Measurements from ENCODE around the gene ST3GAL4. TPM values are rescaled to one million over a fixed set of nuclear protein-coding genes. Genes with fewer than 3 reads are reported as not detected.
"Not testable (repeated sequence)": the region's sequence is repeated elsewhere in the genome, so short reads cannot be mapped to it uniquely, and the experiment has no call there.

Gene ST3GAL4
- total RNA-seq, 1 donor from 2014 or later: 72.4 TPM

DNA sequence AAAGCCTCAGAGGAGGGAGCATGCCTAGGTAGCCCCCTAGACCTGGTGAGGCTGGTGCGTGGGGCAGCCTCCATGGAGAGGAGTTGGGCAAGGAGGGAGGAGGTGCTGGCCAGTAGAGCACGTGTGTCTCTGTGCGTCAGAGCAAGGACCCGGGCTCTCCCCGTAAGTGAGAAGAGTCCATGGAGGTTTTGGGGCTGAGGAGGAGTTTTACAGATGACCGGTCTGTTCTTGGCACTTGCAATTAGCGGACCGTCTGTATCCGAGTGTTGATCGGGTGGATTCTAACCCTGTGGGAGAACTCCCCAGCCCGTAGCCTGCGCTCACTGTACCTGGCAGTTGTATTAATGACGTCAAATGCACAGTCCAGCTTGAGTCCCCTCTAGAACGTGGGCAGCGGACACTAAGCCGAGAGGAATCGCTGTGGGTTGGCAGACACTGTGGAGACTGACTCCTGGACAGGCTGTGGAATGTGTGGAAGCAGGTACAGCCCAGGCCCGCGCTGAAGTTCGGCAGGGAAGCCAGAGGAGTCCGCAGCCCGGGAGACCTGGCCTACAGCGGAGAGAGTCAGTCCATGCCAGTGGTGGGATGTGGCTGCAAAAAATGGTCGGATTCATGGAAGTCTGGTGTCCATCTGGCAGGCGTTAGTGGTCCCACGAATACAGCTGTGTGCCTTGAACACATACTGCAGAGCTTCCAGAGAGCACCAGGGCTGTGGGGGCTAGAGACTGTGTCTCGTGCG is 19.2 kb downstream of the ST3GAL4 start:
- peak; percentile 82 for ATAC-seq
- DNase-seq (ENCODE audit: low spot score): peak; percentile 52
- intact Hi-C loops (cut with DNase I): not testable (repeated sequence)

DNA sequence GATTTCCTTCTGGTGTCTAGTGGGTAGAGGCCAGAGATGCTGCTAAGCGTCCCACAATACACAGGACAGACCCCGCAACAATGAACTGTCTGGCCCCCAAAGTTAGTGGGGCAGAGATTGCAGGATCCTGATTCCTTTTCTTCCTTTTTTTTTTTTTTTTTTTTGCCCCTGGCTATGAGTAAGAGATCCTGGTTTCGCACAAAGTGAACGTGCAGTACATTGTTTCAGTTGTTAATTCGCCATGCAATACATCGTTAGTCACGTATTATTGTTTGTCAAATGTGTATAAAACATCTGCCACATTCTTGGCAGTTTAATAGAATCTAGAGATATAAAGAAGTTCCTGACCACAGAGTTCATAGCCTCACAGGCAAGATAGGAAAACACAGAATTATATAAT is 20.2 kb downstream of the ST3GAL4 start:
- ATAC-seq: no peak
- intact Hi-C loops (cut with DNase I): no loop called here
- DNase-seq (ENCODE audit: low spot score): no peak

DNA sequence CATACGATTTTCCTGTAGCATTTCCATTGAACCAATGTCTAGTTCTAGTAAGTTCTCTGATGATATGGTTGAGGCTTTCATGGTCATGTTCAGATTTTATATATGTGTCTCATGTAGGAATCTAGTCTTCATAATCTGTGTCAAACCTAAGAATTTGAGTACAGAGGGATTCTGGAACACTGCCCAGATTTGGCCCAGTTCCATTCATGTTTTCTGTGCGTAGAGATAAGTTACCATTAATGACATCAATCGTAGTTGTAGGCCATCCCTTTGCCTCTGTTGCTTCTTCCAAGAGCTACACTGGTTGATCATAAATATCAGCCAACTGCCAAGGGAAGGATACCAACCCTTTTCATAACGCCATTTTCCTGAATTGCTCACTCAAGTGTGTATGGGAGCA is 23.3 kb downstream of the ST3GAL4 start:
- intact Hi-C loops (cut with DNase I): no loop called here
- DNase-seq (ENCODE audit: low spot score) (no peak), ATAC-seq (no peak)

DNA sequence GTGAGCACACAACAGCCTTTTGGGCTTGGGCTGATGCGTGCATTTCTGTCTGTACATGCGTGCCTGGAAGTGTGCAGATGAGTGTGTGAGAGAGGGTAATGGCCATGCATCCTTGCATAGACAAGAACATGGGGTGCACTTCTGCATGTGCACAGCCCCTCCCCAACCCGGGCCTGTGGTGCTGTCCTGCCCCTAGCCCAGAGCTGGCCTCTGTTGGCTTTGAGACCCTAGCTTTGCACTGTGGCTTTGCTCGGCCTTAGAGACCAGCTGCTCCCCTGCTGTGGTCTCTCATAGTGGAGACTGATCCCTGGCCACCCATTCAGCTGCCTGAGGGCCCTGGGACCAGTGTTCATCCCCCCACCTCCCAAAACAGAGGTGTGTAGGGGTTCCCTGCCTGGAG is 25.4 kb downstream of the ST3GAL4 start:
- intact Hi-C loops (cut with DNase I): no loop called here
- DNase-seq (ENCODE audit: low spot score) (no peak), ATAC-seq (no peak)

DNA sequence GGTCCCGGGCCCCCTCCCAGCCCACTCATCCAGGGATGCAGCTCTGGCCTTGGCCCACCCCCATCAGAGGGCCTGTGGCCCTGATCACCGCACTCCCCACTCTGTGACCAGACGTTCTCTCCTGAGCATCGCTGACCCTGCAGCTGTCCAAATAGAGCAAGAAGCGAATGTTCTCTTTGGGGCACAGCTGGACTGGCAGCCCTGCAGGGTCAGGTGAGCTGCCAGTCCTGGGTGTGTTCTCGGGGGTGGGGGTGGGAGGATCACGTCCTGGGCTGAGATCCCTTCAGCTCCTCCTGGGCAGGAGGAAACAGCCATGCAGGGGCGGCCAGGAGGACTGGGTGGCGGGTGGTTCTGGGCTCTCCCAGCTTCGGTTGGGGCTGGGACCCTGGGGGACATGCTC is 26.5 kb downstream of the ST3GAL4 start:
- DNase-seq (ENCODE audit: low spot score); intact Hi-C loops (cut with DNase I): not testable (repeated sequence)
- peak; percentile 52 for ATAC-seq

DNA sequence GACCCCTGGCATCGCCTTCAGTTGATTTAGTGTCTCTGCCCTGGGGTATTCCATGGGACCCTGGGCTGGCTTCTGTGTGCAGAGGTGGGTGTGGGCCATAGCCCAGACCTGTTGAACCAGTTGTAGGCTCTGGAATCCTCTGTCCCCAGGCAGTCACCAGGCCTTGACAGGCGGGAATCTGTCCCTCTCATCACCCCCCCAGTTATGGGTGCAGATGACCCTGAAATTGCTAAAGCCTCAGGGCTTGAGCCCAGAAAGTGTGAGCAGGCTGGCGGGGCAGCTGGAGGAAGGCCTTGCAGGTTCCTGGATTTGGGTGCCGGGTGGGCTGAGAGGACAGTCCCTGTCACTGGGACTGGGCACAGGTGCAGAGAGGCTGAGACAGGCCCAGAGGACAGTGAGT is 27.2 kb downstream of the ST3GAL4 start:
- DNase-seq (ENCODE audit: low spot score); ATAC-seq; intact Hi-C loops (cut with DNase I): not testable (repeated sequence)

DNA sequence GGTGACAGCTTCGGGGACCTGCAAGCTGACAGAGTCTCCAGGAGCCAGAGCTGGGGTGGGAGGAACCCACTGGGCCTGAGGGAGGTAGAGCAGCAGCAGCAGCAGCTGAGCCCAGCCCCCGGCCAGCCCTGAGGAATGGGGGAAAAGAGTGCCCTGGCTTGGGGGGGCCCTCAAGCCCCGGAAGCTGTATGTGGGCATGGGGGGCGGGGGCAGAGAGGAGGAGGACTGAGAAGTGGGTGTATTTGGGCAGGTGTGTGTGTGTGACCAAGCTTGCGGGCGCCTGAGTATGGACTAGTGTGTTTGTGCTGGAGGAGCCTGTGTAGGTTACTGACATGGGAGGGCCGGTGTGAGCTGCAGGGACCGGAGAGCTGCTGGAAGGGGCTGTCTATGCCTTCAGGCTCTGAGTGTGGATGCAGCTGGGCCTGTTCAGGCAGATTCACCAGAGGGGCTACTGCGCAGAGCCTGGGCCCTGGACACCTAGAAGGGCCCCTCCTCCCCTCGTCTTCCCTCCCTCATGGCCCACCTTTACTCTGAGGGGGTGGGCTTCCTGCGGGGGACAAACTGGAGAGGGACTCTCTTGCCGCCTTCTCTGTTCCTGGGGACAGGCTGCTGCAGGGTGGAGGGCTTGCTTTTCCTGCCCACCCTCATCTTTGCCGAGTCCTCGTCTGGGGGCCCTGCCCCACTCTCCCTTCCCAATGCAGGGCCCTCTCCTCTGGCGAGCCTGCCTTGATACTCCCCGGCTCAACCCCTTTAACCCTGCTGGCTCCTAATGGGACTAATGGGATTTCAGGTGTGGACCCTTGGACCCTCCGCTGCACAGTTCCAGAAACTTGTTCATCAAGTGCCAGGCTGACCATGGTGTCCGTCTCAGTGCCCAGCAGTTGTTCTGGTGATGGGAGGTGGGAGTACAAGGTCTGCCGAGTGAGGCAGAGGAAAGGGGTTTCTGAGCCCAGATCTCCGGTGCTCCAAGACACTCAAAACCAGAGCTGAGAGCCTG is 28.2 kb downstream of the ST3GAL4 start:
- ATAC-seq: no peak
- no peak for DNase-seq (ENCODE audit: low spot score)
- intact Hi-C loops (cut with DNase I): no loop called here

DNA sequence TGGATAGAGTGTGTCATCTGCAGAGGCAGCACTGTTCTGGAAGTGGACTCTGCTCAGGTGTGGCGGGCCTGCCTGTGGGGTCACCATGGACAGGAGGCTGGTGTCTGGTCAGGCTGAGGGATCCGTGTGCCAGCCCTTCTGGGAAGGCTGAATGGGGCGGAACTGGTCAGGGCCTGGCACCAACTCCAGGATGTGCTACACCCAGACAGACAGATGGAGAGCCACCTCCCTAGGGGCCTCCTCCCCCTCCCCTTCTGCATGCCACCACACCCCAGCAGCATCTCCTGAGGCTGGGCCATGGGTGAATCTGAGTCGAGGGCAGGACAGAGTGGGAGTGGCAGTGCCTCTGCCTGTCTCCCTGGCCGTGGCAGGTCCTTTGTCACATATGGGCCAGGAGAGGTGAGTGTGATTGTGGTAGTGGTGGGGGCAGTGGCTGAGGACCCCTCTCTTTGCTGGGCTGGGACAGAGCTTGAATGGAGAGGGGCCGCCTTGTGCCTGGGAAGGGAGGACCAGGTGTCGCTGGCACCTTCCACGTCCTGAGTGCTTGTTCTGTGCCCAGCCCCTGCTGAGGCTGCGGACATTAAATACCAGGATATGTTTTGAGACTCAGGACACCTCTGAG is 29.1 kb downstream of the ST3GAL4 start:
- intact Hi-C loops (cut with DNase I): no loop called here
- ATAC-seq: no peak
- DNase-seq (ENCODE audit: low spot score): no peak

DNA sequence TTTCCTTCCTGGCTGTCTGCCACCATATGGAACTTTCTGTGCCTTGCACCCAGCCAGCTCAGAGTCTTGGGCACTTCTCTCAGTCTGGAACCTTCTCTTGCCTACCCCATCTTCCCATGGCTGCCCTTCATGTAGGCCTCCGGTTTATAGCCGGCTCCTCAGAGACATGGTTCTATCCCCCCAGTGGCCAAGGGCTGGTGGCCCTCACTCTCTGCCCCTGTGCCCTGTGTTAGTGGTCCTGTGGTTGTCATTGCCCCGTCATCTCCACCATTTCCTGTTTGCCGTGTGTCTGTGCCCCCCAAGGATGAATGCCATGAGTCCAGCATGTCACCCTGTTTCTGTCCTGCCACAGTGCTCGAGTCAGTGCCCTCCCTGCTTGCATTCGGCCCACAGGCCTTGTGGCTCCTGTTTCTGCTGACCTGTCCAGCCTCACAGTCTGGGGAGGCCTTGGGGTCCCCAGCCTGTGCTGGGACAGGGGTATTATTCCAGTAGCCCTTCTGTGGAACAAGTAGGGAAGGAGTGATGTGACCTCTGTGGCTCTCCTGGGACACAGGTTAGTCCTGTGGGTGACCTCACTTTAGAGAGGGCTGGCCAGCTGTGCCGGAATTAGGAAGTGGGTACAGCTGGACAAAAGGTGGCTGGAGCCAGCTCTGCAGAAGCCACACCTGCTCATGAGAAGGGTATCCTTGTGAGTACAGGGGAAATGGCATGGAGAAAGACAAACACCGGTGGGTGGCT is 30.7 kb downstream of the ST3GAL4 start:
- intact Hi-C loops (cut with DNase I): no loop called here

DNA sequence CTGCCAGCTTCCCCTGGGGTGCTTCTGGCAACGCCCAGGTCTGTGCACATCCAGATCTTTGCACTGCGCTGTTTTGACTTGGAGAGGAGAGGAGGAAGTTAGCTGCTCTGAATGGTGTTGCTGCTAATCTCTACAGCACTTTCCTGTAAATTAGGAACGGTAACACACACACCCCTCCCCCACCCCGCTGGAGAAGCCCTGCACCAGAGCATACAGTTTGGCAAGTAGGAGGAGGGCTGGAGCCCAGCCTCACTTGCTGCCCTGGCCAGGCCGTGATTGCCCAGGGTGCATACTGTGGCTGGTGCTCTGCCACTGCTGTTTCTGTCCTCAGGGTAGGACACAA is 31.2 kb downstream of the ST3GAL4 start:
- DNase-seq (ENCODE audit: low spot score); intact Hi-C loops (cut with DNase I): not testable (repeated sequence)
- peak; percentile 6 for ATAC-seq

More for the DNA sequence above, 30.7 kb downstream of the ST3GAL4 start:
- DNase-seq (ENCODE audit: low spot score) (no peak), ATAC-seq (peak; percentile 21)

DNA sequence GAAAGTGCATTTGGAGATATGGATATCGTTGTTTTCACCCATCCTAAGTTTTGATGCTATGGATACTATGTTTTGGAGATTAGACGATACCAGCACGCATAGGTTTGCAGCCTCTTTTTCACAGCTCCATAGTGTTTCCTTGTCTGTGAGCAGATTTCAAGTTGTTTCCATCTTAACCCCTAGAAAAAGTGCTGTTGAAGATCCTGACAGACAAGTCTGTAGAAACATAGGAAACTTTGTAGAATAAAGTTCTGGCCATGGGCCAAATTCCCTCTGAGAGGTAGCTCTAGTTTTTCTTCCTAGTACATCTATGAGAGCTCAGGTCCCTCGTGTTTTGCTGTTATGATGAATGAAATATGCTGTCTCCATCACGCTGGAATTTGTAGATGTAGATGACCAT is 32.4 kb downstream of the ST3GAL4 start:
- ATAC-seq: no peak
- no peak for DNase-seq (ENCODE audit: low spot score)
- intact Hi-C loops (cut with DNase I): no loop called here

DNA sequence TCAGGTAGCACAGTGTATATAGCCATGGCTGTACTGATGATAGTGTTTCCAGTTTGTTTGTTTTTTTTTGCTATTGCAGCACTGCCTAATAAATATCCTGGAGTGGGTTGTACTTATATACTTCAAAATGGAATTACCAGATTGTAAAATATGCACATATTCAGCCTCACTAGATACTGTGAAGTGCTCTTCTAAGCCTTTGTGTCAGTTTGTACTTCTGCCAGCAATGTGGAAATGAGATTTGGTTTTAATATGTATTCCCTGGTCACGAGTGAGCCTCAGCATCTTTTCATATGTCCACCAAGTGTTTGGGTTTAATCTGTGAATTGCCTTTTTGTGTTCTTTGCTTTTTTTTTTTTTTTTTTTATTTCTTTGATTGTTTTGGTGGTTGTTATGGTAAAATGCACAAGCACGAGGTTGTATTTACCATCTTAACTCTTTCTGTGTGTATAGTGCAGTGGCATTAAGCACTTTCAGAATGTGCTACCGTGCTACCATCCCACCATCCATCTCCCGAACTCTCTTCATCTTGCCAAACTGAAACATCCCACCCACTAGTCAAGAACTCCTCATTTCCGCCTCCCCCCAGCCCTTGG is 34.9 kb downstream of the ST3GAL4 start:
- DNase-seq (ENCODE audit: low spot score) (no peak), ATAC-seq (no peak)
- intact Hi-C loops (cut with DNase I): no loop called here

DNA sequence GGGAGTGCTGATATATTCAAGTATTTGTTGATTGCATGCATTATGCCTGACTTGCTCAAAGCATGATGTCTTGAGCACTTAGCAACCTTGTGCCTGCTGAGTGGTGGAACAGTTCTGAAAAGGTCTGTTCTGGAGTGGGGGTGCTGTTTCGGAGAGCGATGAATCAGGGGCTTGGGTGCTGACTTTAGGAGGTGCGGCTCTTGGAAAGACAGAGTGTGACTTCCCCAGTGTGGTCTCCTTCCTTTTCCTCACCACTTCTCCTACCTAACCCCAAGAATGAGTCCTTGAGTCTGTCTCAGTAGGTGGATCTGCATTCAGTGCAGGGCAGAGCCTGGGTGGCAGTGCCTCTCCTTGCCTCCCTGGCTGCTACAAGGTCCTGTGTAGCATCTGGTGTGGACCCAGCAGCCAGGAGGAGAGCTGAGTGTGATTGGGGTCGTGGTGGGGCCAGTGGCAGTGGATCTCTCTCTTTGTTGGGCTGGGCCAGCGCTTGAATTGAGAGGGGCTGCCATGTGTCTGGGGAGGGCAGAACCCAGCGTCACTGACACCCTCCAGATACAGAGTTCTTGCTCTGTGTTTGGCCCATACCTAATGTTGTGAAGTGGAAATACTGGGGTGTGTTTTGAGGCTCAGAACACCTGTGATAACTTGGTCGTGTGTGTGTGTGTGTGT is 35.9 kb downstream of the ST3GAL4 start:
- intact Hi-C loops (cut with DNase I): no loop called here
- ATAC-seq (no peak), DNase-seq (ENCODE audit: low spot score) (no peak)

DNA sequence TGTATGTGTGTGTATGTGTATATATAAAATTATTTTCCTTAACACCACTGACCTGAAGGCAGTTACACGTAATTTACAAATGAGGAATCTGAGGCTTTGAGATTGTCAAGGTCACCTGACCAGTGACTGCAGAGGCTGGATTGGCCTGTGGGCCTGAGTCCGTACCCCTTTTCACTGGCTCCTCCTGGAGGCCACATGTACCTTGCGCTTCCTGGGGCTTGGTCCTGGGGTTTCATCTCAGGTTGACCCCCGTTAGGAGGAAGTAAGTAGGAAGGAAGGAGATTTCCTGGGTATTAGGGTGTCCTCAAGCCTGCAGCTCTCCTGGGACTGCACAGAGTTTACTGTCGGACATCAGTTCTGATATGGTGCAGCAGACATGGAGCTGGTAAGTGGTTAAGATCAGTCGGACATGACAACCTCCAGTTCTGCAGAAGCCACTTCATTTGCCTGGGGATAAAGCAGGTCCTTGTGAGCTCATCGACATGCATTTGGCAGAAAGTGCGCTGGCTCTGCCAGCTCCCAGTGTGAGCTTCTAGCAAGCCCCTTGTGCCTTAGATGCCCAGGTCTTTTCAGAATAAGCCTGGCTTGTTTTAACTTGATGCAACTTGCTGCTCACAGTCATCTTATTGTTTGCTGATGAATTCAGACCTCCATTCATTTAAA is 36.6 kb downstream of the ST3GAL4 start:
- DNase-seq (ENCODE audit: low spot score): no peak
- peak; percentile 13 for ATAC-seq
- intact Hi-C loops (cut with DNase I): no loop called here

DNA sequence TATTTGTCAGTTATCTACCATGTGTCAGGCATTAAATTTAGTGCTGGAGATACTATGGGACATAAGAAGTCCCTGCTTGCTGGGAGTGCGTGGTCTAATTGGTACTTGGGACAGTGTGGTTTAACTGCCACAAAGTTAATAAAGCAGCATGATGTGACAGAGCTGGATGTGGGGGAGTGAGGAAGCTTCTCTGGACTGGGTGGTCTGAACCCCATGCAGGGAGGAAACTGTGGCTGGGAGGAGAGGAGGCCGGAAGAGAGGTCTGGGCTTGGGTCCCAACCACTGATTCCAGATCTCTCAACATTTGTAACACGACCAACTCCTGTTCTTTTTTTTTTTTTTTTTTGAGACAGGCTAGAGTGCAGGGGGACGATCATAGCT is 37.1 kb downstream of the ST3GAL4 start:
- no peak for ATAC-seq
- intact Hi-C loops (cut with DNase I): no loop called here
- no peak for DNase-seq (ENCODE audit: low spot score)

DNA sequence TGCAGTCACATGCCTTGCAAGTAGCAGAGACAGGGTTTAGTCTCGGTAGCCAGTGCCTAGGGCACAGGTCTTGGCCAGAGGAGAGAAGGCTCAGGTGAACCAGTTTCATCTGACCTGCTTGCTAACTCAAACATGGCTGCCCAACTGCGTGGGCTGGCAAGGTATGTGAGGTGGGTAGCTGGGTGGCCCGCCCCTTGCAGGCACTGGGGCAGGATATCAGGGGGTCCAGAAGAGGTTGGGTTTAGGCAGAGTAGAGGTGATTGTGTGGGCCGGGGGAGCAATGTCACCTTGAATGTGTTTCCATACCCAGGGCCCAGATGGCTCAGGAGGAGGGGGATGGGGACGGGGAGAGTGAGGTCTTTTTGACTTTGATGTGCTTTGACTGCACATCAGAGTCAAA is 37.7 kb downstream of the ST3GAL4 start:
- intact Hi-C loops (cut with DNase I): no loop called here
- DNase-seq (ENCODE audit: low spot score): no peak
- ATAC-seq: no peak

DNA sequence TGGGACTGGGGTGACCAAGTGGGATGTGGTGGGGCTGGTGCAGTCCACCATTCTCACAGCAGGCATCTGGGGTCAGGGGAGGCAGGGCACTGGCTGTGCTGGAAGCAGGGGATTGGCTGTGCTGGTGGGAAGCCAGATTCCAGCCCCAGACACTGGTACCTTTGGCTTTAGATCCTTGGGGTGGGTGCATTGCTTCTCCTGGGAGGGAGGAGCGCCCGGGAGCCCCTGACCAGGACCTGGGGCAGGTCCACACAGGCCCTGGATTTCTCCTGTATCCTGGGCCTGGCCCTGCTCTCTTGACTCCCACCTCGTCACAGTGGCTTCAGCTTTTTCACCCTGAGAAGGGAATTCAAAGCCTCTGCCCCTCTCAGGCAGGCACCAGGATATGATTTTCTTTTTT is 38.5 kb downstream of the ST3GAL4 start:
- no peak for DNase-seq (ENCODE audit: low spot score)
- intact Hi-C loops (cut with DNase I): no loop called here
- no peak for ATAC-seq

DNA sequence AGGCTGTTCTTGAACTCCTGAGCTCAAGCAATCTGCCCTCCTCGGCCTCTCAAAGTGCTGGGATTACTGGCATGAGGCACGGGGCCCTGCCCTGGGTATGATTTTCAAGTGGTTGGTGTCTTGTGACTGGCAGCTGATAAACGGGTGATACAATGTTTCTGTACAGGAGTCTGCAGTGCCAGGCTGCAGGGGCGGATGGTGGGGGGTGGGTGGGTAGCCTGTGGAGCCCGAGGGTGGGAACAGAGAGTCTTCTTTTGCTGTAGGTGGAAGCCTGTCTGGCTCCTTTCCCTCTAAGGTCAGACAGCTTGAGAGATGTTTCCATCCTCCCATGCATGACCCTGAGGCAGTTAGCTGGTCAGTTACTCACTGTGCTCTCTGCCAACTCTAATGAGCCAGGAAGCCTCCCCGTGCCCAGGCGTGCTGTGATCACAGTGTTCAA is 39.2 kb downstream of the ST3GAL4 start:
- intact Hi-C loops (cut with DNase I); DNase-seq (ENCODE audit: low spot score): not testable (repeated sequence)
- peak; percentile 54 for ATAC-seq

Data from sciatic nerve (tissue), 2 donors.